NCI-H69 (cell line): ENCODE measurements around the gene WARS2.
A peak's percentile ranks its signal among the peaks of the same experiment; 100 is the strongest.

Experiments
- DNase-seq: peaks from one replicate; lab custom pipeline; 2025; lab: John Stamatoyannopoulos, UW

The WARS2 gene

GRCh38 chr1:118998171-118998570 lies 142.3 kb downstream of the WARS2 start:
- no peak for DNase-seq

GRCh38 chr1:118997225-118997624 lies 143.2 kb downstream of the WARS2 start:
- no peak for DNase-seq

GRCh38 chr1:118995312-118996016 lies 145.0 kb downstream of the WARS2 start:
- no peak for DNase-seq

GRCh38 chr1:118993700-118994026 lies 146.8 kb downstream of the WARS2 start:
- DNase-seq, result no peak

GRCh38 chr1:118992868-118993699 lies 147.4 kb downstream of the WARS2 start:
- no peak for DNase-seq

GRCh38 chr1:118992237-118992825 lies 148.1 kb downstream of the WARS2 start:
- DNase-seq, result no peak

GRCh38 chr1:118991448-118991847 lies 149.0 kb downstream of the WARS2 start:
- DNase-seq, result no peak

GRCh38 chr1:118990513-118991152 lies 149.8 kb downstream of the WARS2 start:
- DNase-seq, result no peak

GRCh38 chr1:118989878-118990378 lies 150.5 kb downstream of the WARS2 start:
- DNase-seq, result no peak

- DNase-seq, result no peak
Observed at GRCh38 chr1:118989006-118989815, 151.2 kb downstream of the WARS2 start.

GRCh38 chr1:118988186-118989005 lies 152.1 kb downstream of the WARS2 start, which contains the start of gene TBX15:
Gene TBX15 (minus strand): TSS chr1:118988343. CDS start chr1:118987795, 548 bp downstream.
- DNase-seq, result no peak

GRCh38 chr1:118987468-118988185 lies 152.8 kb downstream of the WARS2 start:
- peak; percentile 48 for DNase-seq

- DNase-seq, result no peak
Observed at GRCh38 chr1:118986555-118987467, 153.6 kb downstream of the WARS2 start.

GRCh38 chr1:118985640-118986554 lies 154.6 kb downstream of the WARS2 start:
- DNase-seq, result no peak

- DNase-seq, result no peak
Observed at GRCh38 chr1:118984722-118985639, 155.5 kb downstream of the WARS2 start.

GRCh38 chr1:118984086-118984721 lies 156.2 kb downstream of the WARS2 start:
- no peak for DNase-seq
